HL-60/S4 treated with phorbol 12-myristate 13-acetate at 8.2 ng/mL for 4 days and 3 days (cell line): ENCODE results near the gene TSPAN17.

Experiments
- in situ Hi-C: fragments of 300-500 bp; cut with MboI; formaldehyde crosslinking; loops from 2 replicates; pipeline ENCODE4 v1.15.0; 2022; ENCODE audit warnings: low sequenced_read_pairs

The TSPAN17 gene

DNA sequence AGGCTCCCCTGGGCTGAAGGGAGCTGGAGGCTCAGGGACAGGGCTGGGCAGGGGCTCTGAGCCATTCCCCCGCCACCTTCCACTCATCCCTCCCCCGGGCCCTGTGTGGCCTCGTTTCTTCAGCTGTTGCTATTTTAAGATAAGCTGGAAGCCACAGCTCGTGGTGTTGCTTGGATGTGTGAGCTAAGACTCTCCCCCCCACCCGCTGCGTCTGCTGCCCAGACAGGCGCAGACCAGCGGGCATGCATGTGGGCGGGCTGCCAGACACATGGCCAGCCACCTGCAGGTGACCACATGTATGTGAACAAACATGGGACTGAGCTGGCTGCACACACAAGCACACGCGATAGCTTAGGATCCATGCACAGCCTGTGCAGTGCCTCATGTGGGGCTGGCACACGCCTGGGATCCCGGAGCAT is 25.6 kb upstream of the TSPAN17 start:
- in situ Hi-C loops = no loop called here

DNA sequence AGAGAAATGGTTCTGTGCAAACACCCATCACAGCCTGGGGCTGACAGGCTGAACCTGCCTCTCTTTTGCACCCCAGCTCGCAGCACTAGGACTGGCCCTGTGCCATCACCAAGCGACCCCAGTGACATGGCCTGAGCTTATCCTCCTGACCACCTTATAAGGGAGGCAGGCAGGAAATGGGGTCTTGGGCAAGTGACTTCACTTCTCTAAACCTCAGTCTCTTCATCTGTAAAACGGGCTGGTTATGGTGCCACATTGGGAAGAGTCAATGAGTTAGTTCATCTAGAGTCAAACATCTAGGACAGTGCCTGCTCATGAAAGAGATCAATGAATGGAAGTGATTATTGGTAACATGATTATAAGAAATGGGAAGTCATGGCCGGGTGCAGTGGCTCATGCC is 23.1 kb upstream of the TSPAN17 start:
- in situ Hi-C loops = no loop called here

DNA sequence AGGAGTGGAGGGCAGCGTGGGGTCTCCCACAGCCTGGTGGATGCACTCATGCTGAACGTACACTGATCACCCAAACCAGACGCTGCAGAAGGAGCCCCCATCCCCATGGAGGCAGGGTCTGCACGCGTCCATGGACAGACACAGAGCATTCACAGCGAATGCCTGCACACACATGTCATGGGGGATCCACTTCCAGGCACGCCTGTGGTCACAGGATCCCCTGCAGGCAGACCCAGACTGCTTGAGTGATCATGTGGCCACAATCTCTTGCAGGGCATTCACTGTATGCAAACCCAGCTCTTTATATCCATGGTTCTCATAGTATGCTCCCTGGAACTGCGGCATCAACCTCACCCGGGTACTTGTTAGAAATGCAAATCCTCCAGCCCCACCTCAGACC is 22.3 kb upstream of the TSPAN17 start:
- in situ Hi-C loops = no loop called here

DNA sequence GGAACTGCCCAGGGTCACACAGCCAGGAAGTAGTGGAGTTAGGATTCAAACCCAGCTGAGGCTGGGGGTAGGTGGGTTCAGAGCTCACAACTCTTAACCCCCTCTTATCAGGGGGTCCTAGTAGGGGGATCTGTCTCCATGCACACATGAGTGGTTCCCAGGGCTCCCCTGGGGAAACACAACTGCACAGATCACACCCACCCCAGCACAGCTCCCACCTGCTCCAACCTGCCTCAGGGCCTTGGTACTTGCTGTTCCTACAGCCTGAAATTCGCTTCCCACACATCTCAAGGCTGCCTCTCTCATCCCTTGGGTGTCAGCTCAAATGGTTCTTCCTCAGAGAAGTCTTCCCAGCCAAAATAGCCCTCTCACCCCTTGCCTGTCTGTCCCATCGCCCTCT is 21.8 kb upstream of the TSPAN17 start:
- in situ Hi-C loops = no loop called here

DNA sequence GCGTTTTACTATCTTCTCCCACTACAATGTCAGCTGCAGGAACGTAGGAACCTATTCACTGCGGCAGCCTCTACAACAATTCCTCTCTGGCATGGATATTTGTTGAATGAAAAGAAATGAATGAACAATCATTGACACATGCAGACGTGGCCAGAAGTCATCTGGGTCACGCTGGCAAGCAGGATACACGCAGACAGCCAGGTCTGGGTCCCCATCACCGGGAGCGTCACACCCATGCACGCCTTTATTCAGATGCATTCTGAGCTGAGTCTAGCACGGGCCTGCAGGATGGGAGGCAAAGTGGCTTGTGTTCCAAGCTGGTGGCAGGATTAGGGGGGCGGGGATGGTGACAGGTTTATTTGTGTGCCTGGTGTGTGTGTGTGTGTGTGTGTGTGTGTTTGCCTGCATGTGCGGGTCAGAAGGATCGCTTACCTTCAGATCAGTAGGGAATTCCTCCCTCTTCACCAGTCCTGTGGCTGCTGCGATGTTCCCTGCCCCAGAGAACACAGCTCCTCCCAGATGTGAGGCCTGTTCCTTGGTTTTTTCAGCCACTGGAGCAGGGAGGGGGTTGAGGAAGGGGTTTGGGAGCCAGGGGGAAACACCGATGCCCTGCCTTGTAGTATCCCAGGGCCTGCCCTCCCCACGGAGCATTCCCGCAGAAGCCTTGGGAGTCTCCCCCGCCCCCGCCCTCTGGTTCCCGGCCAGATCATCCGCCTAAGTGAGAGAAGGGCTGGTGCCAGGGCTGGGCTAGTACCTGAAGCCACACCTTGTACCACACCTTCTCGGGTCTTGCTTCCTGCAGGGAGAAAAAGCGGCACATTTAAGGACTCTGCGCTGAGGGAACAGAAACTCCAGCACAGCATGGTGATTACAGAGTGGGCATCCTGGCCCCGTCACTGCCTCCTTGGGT is 21.1 kb upstream of the TSPAN17 start:
- in situ Hi-C loops = no loop called here

DNA sequence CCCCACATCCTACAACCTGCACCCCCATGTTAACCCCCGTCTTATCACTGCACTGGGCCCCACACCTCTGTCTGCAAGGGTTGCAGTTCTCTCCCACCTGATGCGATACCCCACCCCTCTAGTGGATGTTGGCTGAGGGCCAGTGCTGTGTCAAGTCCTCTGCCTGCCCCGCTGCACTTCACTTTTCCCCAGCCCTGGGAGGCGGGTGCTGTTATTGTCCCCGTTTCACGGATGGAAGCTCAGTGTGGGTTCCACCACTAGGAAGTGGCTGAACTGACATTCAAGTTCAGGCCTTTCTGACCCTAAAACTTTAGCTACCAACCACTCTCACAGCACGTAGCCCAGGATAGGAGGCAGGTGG is 20.4 kb upstream of the TSPAN17 start:
- in situ Hi-C loops = no loop called here

DNA sequence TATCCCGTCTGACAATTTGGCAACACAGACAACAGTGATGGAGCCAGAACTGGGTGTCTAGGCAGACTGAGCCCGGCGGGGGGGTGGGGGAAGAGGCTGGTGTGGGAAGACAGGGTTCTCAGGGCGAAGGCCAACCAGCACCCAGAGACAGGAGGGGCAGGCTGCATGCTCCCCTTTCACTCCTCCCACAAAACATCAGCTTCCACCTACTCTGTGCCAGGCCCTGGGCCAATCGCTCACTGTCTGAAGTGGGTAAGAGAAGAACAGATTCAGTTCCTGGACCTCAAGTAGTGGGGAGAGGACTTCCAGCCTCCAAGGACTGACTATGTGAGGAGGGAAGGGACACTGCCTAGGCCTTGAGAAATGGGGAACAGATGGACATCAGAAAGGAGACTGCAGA is 19.7 kb upstream of the TSPAN17 start:
- in situ Hi-C loops = no loop called here

DNA sequence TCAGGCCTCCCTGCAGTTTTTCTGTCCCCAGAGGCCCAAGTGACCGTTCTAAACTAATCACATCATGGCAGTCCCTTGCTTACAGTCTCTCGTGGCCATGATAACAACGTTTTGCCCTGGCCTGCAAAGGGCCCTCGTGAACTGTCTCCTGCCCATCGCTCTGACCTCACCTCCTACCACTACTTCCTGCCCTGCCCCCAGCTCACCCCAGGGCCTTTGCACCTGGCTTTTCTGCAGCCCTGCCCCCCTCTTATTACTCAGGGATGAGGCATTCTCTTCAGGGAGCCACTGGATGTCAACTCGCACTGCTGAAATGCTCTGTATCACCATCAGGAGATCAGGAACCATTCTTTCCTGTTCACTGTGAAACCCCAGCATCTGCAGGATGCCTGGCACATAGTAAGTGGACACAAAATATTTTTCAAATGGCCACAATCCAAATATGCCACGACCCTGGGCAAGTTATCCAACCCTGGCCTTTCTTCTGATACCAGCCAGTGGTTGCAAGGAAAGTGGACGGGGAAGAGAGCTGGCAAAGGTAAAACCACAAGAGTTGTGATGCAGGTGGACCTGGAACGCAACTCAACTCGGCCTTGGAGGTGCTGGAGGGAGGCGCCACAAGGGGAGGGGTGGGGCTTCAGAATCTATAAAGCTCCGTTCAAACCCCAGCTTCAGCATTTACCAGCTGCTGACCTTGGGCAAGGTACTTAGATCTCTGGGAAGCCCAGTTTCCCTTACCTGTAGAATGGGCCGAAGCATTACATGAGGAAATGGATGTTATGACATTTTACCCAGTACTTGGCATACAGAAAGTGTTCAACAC is 18.7 kb upstream of the TSPAN17 start:
- in situ Hi-C loops = no loop called here

DNA sequence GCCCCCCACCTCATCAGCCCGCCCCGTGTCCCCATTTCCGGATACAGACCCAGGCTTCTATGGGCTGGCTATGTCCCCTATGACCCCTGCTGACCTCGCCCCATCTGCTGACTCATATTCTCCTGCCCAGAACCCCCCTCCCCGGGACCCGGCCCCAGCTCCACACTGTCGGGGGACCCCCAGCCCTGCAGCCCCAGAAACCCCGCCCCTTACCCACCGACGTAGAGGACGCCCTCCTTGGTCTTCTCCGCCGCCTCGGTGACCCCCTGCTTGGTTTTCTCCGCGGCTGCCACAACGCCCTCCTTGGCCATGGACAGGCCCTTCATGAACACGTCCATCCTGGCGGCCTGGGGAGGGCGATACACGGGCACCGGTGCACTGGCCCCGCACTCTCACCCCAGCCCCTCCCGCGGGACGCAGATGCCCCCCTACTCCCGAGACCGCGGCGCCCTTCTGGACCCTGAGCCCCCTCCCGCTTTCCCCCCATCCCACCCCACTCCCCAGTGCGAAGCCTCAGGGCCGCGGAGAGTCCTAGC is 17.9 kb upstream of the TSPAN17 start:
- in situ Hi-C loops = no loop called here

DNA sequence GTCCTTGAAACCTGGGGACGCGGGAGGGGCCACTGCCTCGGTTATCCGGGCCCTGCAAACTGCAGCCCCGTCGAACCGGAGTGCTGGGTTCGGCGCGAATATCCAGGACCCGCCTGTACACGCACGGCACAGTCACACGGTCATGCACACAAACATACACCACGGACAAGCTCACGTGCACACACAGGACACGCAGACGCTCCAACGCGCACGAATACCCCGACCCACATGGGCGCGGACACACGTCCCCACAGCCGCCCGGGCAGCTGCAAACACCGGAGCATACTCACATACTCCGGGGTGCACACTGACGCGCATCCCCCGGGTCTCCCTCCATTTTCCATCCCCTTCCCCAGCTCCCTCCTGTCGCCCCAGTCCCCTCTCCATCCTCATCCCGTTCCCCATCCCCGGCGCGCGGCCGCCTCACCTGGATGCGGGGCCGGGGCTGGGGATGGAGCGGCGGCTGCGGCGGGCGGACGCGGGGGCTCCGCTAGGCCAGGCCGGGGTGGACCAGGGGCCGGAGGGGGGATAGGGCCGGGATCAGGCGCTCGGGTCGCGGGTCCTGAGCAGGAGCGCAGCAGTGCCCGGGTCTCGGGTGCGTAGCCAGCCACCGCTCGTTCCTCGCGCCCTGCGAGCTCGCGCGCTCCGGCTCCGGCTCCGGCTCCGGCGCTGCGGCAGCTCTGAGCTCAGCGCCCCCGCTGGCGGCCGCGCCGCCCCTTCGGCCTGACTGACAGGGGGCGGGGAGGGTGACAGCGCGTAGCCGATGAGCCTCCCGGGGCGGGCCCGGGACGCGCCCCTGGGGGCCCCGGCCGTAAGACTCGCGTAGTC is 17.2 kb upstream of the TSPAN17 start, which contains the start of the genes EIF4E1B and SNCB:
Gene EIF4E1B, plus strand, starts transcription at position 823 of the 828 bp plus-strand sequence. CDS start 12,113 bp downstream, outside the sequence.
Gene SNCB, minus strand, starts transcription at position 682 of the 828 bp plus-strand sequence. CDS start 880 bp downstream, outside the sequence.
- in situ Hi-C loops = no loop called here

DNA sequence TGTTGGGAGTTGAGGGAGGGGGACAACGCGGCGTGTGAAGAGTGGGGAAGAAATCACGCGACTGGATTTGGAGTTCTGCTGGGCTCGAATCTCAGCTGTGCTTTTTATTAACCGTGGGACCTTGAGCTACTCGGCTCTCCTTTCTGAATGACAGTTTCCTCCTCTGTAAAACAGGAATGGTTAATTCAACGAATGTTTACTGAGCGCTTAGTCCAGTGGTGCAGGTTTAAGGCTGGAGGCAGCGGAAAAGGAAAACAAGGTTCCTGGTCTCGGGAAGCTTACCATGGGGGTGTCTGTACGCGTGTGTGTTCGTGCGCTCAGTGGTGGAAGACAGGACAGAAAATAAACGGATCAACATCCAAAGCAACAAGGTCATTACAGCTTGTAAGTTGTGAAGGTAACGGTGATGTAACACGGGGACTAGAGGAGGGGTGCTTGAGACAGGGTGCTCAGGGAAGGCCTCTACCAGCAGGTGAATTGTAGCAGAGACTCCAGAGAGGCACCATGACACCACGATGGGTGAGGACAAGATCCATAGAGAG is 16.5 kb upstream of the TSPAN17 start:
- in situ Hi-C loops = no loop called here

DNA sequence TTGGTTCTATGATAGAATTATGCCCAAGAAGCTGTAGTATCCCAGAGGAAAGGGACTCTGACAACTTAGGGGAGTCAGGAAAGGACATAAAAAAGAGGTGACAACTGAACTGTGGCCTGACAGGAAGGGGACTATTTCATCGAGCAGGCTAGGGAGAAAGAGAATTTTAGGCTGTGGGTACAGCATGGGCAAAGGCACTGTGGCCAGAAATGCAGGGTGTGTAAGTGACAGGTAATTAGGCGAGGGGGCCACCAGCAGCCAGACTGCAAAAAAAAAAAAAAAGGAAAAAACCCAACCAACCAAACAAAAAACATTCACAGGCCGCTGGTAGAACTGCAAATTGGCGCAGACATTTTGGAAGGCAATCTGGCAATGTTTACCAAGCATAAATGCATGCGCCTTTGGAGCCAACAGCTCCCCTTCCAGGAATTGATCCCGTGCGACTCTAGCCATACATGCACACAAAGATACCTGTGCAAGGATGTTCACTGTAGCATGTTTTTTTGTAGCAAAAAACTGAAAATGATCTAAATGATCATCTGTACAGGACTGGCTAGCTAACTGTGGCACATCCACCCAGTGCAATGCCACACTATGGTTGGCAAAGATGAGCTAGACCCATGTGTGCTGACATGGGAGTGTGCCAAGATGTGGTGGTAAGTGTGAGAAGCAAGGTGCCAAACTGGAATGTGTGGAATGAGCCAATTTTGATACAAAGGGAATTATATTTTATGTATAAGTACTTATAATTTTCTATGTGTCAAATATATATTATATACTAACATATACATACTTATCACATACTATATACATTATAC is 15.7 kb upstream of the TSPAN17 start:
- in situ Hi-C loops = no loop called here

DNA sequence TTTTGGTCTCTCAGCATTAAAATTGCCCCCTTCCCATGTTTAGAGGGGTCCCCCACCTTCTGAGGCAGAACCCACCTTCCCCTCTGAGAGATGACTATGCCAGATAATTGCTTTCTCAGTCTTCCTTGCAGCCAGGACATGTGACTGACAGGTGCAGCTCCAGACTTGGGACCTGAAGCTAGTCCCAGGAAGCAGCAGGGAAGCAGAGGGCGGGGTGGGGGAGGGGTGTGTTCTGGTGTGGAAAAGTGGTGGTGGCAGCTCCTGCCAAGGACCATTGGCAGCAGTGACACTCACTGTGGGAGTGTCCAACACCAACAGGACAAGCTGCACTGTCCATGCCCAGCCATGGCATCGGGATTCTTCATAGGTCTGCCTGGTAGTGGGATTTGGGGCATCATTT is 14.5 kb upstream of the TSPAN17 start:
- in situ Hi-C loops = no loop called here

DNA sequence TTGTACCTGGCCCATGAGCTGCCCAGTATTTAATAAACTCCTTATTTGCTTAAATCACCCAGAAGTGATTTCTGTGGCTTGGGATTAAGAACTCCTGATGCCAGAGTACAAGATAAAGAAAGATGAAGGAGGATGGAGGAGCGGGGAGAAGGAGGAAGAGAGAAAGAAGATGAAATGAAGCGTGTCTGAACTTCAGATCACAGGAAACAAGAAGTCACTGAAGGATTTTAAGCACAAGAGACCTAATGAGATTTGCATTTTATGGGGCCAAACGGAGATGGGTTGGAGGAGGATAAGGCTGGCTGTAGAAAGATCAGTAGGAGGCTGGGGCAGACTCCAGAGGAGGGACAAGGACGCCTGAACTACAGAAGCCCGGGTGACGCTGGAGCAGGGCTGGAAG is 13.7 kb upstream of the TSPAN17 start:
- in situ Hi-C loops = no loop called here

DNA sequence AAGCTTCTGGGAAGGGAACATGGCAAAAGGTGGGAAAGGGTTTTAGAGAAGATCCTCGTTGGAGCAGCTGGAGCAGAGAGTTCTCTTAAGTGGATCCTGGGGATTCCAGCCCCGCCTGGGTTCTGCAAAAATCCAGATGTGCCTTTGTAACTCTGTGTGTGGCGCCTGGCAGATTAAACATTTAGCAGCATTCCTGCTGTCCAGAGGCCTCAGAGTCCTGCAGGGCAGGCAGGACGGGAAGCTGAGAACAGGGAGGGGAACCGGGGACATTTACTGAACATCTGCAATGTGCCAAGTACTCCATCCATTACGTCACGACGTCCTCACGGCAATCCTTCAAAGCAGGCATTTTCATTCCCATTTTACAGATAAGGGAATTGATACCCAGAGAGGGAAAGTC is 10.9 kb upstream of the TSPAN17 start:
- in situ Hi-C loops = no loop called here

DNA sequence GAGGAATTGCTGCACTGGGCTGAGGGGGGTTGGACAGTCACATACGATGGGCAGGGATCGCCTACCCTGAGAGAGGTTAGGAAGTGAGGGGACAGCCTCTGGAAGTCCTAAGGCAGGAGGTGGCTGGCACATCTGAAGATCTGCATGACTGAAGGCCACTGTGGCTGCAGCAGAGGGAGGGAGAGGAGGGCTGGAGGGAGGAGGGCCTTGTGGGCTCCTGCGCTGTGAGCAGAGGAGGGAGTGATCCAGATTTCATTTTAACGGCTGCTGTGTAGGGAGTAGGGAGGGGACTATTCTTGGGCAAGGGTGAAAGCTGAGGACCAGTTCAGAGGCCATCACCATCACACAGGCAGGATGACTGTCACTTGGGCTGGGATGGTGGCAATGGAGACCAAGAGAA is 9.7 kb upstream of the TSPAN17 start:
- in situ Hi-C loops = no loop called here

DNA sequence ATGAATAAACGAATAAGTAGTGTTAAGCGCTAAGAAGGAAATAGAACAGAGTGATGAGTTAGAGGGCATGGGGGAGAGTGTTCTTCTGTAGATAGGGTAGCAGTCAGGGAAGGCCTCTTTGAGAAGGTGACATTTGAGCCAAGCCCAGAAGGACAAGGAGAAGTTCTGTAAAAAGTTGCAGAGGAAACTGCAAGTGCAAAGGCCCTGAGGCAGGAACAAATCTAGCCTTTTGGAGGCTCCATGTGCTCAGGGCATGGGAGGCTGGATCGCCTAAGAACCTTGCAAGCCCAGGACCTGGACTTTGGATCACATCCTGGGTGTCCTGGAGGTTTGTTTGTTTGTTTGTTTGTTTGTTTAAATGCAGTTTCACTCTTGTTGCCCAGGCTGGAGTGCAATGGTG is 8.8 kb upstream of the TSPAN17 start:
- in situ Hi-C loops = no loop called here

DNA sequence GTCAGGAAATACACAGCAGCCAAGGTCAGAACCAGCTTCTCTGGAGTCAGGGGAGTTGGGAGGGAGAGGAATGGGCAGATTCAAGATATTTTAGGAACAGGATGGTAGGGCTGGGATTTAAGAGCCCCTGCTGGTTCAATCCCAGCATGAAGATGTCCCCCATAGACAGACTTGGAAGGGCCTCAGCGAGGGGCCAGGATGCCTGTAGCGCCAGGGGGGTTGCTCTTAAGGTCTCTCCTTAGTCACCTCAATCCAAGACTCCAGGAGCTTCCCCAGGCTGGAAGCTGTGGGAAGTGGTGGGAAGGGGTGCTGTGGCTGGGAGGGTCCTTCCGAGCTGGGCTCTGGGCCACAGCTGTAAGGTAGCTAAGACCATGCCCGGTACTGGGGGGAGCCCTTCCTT is 8.1 kb upstream of the TSPAN17 start:
- in situ Hi-C loops = no loop called here

DNA sequence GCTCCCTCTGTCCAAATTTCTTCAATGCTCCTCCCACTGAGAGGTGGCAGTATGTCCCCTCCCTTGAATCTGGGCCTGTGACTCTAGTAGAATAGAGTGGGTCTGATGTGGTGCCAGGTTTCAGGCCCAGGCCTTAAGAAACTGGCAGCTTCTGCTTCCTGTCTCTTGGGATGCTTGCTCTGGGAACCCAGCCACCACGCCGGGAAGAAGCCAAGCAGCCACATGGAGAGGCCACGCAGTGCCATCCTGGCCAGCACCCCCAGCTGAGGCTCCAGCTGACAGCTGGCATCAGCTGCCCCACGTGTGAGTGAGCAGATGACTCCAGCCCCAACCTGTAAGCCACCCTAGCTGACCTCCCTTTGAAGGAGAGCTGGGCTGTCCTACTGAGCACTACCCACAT is 7.3 kb upstream of the TSPAN17 start:
- in situ Hi-C loops = no loop called here

DNA sequence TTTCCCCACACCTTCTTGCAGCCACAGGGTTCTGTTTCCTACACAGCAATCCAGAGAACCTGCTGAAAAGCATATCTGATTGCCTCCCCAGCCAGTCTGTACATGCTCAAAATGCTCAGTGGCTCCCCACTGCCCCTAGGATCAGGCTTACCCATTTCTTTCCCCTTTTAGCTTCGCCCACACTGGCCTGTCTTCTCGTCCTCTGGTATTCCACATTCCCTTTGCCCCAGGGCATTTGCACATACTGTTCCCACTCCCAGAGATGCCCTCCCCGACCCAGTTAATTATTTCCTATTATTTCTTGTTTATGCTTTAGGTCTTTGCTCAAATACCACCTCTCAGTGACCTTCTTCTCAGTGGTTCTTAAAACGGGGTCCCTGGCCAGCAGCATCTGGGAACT is 6.7 kb upstream of the TSPAN17 start:
- in situ Hi-C loops = no loop called here
